DMS53 treated with DMSO at 0.1 percent for 48 hours (cell line): ENCODE results near the gene EEFSEC.
A peak's percentile ranks its signal among the peaks of the same experiment; 100 is the strongest.

Experiments
- DNase-seq: peaks from one replicate; lab custom pipeline; 2025; ENCODE audit not compliant: unreplicated experiment; lab: John Stamatoyannopoulos, UW

EEFSEC gene

DNA sequence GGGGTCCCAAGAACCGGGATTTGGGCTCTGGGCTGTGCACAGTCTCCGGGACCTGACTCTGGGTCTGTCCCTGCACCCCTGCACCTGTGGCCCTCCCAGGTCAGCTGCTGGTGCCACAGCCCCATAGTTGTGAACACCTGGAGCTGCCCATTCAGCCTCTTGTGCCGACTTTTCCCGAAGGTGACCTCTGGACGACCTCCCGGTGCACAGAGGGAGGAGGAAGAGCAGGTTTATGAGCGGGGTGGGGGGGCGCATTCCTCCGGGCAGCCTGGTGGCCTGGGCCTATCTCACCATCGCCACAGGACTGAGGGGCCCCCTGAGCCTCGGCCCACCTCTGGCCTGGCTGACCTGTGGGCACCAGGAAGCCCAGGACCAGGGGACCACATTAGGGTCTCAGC lies 268.2 kb downstream of the EEFSEC start:
- DNase-seq, result no peak

DNA sequence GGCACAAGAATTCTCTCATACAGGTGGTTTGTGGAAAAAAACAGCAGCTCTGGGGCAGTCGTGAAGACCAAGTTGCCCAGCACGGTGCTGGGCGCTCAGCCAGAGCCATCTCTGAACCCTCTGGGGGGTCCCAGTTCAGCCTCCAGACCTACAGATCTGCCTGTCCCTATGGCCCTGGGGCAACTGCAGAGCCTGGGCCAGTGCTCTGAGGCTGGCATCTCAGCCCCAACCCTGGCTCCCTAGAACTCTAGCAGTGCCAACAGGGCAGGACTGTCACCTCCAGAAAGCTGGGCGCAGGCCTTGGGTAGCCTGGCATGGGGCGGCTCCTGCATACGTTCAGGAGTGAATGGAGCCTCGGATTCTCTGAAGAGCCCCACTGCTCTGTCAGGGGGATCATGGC lies 268.7 kb downstream of the EEFSEC start:
- DNase-seq, result no peak

GRCh38 chr3:128422762-128423524 lies 269.7 kb downstream of the EEFSEC start:
- no peak for DNase-seq

DNA sequence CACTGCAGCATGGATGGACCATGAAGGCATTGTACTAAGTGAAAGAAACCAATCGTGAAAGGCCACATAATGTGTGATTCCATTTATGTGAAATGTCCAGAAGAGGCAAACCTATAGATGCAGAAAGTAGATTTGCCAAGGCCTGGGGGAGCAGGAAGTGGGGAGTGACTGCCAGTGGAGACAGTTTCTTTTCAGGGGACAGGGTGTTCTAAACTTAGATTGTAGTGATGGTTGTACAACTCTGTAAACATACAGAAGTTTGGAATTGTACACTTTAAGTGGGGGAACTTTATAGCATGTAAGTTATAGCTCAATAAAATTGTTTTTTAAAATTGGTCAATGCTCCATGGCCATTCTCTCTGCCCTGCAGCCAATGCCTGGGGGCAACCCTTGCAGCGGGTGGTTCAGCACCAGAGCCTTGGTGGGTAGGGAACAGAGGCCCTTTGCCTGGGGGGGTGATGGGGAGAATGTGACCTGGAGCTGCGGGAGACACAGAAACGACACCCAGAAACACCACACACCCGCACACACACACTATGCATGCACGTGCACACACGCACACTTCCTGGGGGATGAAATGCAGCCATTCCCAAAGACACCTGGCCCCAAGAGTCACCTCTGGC lies 270.4 kb downstream of the EEFSEC start:
- no peak for DNase-seq

DNA sequence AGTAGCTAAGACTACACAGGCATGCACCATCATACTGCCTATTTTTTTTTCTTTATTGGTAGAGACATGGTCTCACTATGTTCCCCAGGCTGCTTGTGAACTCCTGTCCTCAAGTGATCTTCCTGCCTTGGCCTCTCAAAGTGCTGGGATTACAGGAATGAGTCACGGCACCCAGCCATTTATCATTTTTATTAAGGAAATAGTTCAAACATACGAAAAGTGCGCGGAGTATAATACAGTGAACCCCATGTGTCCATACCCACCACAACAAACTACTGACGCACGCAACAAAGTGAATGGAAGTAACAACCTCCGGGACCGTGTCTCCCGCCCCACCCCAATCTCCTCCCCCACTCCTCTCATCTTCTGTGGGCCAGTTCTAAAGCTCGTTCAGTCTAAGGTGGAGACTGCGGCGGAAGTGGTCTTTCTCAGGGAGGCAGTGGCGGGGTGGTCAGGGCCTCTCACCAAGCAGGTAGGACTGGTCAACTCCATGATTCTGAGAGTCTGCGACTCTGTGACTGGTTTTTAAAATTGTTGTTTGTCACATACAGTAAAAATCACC lies 271.3 kb downstream of the EEFSEC start:
- no peak for DNase-seq

DNA sequence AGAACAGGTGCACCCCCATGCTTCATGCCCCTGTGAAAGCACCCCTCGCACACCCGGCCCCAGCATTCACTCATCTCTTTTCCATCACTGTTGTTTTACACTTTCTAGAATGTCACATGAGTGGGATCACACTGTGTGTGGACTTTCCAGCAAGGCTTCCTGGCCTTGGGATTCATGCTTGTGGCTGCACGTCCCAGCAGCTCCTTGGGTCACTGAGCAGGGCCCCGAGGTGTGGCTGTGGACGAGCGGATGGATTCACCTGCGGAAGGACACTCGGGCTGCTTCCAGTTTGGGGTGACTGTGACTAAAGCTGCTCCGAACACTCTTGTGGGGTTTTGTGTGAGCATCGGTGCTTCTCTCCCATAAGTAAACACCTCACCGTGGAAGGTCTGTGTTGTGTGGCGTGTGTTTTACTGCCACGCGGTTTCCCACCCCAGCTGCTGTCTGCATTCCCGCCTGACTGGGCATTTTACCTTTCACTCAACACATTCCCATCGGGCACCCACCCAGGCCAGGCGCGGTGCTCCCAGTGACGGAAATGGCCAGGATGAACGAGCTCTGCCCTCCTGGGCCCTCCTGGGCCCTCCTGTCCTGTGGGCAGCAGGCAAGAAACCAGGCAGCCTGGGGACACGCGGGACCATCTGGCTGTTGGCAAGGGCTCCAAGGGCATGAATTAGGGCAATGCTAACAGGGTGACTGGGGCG lies 272.0 kb downstream of the EEFSEC start:
- no peak for DNase-seq

DNA sequence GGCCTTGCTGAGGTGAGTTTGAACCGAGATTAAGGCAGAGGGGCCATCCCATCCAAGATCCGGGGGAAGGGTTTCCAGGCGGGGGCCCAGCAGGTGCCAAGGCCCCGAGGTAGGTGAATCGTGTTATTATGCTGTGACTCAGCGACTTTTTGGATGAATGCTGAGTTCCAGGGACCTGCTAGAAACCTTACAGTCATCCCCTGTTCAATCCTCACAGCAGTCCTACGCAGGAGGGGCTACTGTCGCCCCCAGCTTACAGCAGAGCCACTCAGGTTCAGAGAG lies 272.5 kb downstream of the EEFSEC start:
- no peak for DNase-seq

DNA sequence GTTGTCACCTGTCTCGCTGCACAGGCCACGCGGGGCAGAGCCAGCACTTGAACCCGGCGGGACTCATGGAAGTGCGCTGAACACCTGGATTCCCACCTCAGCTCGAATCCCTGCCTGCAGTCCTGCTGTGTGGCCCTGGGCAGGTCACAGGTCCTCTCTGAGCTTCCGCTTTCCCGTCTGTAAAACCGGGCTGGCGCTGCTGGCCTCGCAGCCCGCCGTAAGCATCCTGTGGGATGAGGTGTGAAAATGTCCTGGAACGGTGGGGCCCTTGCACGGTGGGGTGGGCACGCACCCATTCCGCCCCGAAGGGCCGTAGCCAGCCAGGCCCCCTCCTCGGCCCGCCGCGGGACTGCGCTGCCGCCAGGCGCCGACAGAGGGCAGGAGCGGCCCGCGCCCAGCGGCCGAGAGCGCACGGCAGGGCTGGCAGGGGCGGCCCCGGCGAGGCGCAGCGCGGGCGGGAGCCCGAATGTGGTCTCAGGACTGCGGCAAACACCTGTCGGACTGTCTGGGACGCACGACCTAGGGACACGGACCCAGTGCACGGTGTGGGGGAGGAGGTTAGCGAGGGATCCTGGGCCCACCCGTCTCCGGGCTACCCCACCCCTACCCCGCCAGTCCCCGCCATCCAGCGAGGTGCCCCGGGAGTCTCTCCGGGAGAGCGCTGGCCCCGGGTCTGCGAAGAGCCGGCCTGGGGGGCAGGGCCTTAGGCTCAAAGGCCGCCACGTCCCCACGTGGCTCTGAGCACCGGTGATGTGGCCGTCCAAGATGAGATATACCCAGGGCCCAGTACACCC lies 273.0 kb downstream of the EEFSEC start:
- peak; percentile 4 for DNase-seq

- no peak for DNase-seq
These were observed 274.0 kb downstream of the EEFSEC start for GRCh38 chr3:128427175-128427857.

DNA sequence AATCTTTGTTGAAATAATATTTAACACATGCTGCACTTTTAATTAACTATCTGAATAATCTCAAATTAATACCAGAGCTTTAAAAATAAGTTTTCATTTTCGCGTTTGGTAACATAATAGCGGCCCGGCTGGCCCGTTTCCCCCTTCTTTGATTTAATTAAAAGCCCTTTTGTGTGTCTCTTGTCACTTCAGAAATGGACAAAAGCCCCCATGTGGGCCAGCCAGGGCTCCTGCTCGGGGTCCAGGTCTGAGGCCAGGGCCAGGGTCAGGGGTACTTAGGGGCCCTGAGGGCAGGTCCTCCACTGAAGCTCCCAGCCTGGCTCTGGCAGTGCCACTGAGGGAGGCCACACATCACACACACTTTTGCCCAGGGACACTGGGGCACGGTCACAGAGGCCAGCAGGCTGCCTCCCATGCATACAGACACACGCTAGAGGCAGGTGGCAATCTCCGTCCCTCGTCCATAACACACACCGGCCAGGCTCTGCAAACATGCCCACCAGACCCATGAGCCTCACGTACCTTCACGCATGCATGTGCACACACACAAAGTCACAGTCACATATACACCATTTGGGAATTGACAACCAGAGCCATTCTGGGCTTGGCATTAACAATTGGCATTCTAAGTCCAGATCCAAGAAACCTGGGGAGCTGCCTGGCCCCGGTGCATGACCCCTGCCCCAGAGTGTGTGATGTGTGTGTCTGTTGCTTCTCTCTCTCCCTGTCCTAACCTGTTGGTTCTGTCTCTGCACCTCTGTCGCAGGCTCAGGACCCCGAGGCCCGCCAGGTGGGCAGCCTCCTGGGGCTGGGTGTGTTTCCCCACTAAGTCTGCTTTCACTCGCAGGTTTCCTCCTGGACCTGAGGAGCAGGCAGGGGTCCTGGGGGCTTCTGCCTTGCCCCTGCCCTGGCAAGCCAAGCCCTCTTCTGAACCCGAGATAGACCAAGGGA lies 274.9 kb downstream of the EEFSEC start:
- no peak for DNase-seq

- DNase-seq, result no peak
These were observed 276.0 kb downstream of the EEFSEC start for GRCh38 chr3:128429275-128429674.

DNA sequence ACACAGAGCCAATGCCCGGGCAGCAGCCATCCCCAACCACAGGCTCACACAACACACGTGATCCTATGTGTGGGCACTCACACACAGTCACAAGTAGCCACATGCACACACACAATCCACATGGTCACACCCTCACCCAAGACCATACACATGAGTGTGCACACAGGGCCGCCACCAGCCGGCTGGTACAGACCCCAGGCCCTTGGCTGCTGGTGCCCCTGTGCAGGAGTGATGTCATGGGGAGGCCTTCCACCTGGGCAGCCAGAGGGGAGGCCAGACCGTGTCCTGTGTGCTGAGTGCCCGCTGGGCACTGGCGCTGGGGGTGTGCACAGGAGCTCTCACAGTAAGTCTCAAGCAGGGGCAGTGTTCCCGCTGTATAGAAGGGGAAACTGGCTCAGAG lies 276.5 kb downstream of the EEFSEC start:
- DNase-seq, result no peak

GRCh38 chr3:128430301-128430700 lies 277.0 kb downstream of the EEFSEC start:
- no peak for DNase-seq

- no peak for DNase-seq
These were observed 277.4 kb downstream of the EEFSEC start for GRCh38 chr3:128430731-128431130.

DNA sequence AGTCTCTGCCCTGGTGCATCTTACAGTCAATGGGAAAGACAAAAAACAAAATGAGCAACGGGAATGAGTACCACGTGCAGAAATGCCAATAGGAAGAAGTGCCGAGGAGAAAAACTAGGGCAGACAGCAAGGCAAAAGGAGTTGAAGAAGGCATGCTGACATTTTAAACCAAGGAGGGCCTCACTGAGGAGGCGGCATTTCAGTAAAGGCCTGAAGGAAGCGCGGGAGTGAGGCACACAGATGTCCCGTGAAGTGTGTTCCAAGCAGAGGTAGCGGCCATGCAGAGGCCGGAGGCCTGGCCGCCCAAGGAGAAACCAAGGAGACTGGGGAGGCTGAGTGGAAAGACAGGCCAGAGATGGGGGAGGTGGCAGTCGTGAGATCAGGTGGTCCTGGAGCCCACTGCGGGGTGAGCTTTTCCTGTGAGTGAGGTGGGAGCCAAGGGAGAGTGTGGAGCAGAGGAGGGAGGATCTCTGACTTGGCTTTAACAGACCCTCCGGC lies 278.6 kb downstream of the EEFSEC start:
- no peak for DNase-seq

DNA sequence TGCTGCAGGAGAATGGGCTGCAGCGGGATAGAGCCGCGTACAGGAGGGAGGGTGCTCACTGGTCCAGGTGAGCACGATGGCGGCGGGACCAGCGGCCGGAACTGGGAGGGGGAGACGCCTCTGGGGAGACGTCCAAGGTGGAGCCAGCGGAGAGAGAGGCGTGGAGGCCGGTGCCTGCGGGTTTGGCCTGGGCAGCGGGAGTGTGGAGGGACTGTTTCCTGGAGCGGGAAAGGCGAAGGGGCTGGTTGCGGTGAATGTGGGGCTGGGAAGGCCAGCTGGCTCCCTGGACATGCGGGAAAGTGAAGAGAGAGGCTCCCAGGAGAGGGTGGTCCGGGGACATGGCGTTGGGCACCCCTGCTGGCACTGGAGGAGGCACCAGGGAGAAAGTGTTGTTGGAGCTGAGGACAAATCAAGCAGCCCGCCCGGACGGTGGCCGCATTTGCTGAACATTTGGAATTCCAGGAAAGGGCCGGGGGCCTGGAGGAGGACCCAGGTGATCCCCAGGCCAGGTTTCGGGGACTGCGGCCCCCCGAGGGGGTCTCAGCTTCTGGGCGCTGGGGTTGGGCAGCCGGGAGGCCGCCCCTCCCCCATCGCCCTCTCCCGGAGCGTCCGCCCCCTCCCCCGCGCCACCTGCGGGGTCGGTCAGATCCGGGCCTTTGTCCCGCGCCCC lies 279.2 kb downstream of the EEFSEC start:
- peak; percentile 10 for DNase-seq

GRCh38 chr3:128432971-128433836 lies 279.9 kb downstream of the EEFSEC start:
- peak; percentile 9 for DNase-seq

GRCh38 chr3:128433837-128434165 lies 280.5 kb downstream of the EEFSEC start:
- no peak for DNase-seq
